Natural killer cell treated with Interleukin-12 subunit alpha and Interleukin-12 subunit beta and Interleukin-15 and Interleukin-18, amount 100 ng/mL, for 72 hours (primary cell): ENCODE measurements around the gene ABI2. TPM values are rescaled to one million over a fixed set of nuclear protein-coding genes. Genes with fewer than 3 reads are reported as not detected.
"Not testable (repeated sequence)": the region's sequence is repeated elsewhere in the genome, so short reads cannot be mapped to it uniquely, and the experiment has no call there.

Experiments
- ATAC-seq, 2 donors: fragments of 150-1000 bp; cut with Tn5 transposase in 1 of 2; sonication (Bioruptor Pico), chemical (Tn5 transposase) in 1 of 2; 2 replicates each; pipeline ENCODE4 v1.10.0; 2021
- DNase-seq: peaks from one replicate; pipeline ENCODE4 v3.0.0; 2022; ENCODE audit warnings: low spot score
- H3K27ac Mint-ChIP-seq, 2 donors: 1 replicate in 1 of 2; 2 replicates in 1 of 2; pipeline ENCODE4 v1.8.0; 2022; ENCODE audit warnings: mixed read lengths in 2 of 2, mild to moderate bottlenecking in 1 of 2, moderate library complexity in 1 of 2
- H3K27me3 Mint-ChIP-seq, 2 donors: 1 replicate in 1 of 2; 2 replicates in 1 of 2; pipeline ENCODE4 v1.8.0; 2022; ENCODE audit warnings: mixed read lengths in 2 of 2
- H3K36me3 Mint-ChIP-seq: one replicate; pipeline ENCODE4 v1.8.0; 2022; ENCODE audit warnings: mixed read lengths
- H3K4me1 Mint-ChIP-seq, 2 donors: 1 replicate in 1 of 2; 2 replicates in 1 of 2; pipeline ENCODE4 v1.8.0; 2022; ENCODE audit warnings: low read depth in 2 of 2, mixed read lengths in 2 of 2, mild to moderate bottlenecking in 1 of 2
- H3K4me3 Mint-ChIP-seq: one replicate; pipeline ENCODE4 v1.8.0; 2022; ENCODE audit warnings: mixed read lengths
- H3K9me3 Mint-ChIP-seq: 2 replicates; pipeline ENCODE4 v1.8.0; 2022; ENCODE audit warnings: mixed read lengths
- total RNA-seq, 2 donors: library from RNA; stranded (reverse); gene quantifications; one replicate each; pipeline ENCODE4 v1.2.3, GENCODE V29; 2022

The ABI2 gene
- 10 to 100 TPM; 29.2 to 38.6 TPM for total RNA-seq

GRCh38 chr2:203327901-203328759 lies at the start of gene ABI2:
Gene ABI2, plus strand, starts transcription at chr2:203328394. Its CDS starts 121 bp downstream, at chr2:203328515.
- ATAC-seq (peak; percentile 83 to 90), DNase-seq (peak; percentile 86)
- Mint-ChIP-seq H3K27ac (peak within 1 kb of the TSS; percentile 83 to 85), H3K4me3 (peak within 1 kb of the TSS; percentile 98), H3K27me3 (no peaks in the 10 kb centered on the region), H3K9me3 (no peaks in the 10 kb centered on the region), H3K36me3 (peaks cover 7% of the 10 kb centered on the region), H3K4me1 (peaks cover 20 to 27% of the 10 kb centered on the region in 2 donors)

GRCh38 chr2:203279288-203279687 lies 48.9 kb upstream of the ABI2 start:
- ATAC-seq = no peak
- Mint-ChIP-seq H3K36me3 (peaks cover 15% of the 10 kb centered on the region), H3K4me1 (no peaks in the 10 kb centered on the region), H3K9me3 (no peaks in the 10 kb centered on the region), H3K4me3 (no peak overlapping the region), H3K27ac (no peak overlapping the region), H3K27me3 (no peaks in the 10 kb centered on the region)
- DNase-seq = no peak

GRCh38 chr2:203280428-203281064 lies 47.6 kb upstream of the ABI2 start:
- H3K4me3 Mint-ChIP-seq = no peak overlapping the region
- H3K27ac Mint-ChIP-seq = no peak overlapping the region
- no peaks in the 10 kb centered on the region for H3K27me3 Mint-ChIP-seq
- ATAC-seq = no peak
- peaks cover 15% of the 10 kb centered on the region for H3K36me3 Mint-ChIP-seq
- no peak for DNase-seq
- H3K4me1 Mint-ChIP-seq = no peaks in the 10 kb centered on the region
- H3K9me3 Mint-ChIP-seq = no peaks in the 10 kb centered on the region

GRCh38 chr2:203282101-203282500 lies 46.1 kb upstream of the ABI2 start:
- ATAC-seq (no peak), DNase-seq (no peak)
- Mint-ChIP-seq H3K27me3 (no peaks in the 10 kb centered on the region), H3K9me3 (no peaks in the 10 kb centered on the region), H3K27ac (no peak overlapping the region), H3K4me3 (no peak overlapping the region), H3K4me1 (no peaks in the 10 kb centered on the region), H3K36me3 (peaks cover 5% of the 10 kb centered on the region)

GRCh38 chr2:203286532-203286931 lies 41.7 kb upstream of the ABI2 start:
- ATAC-seq = no peak
- no peak overlapping the region for H3K4me3 Mint-ChIP-seq
- no peak for DNase-seq
- H3K27ac Mint-ChIP-seq = no peak overlapping the region
- no peaks in the 10 kb centered on the region for H3K4me1 Mint-ChIP-seq
- H3K36me3 Mint-ChIP-seq = peaks cover 5% of the 10 kb centered on the region
- no peaks in the 10 kb centered on the region for H3K9me3 Mint-ChIP-seq
- H3K27me3 Mint-ChIP-seq = no peaks in the 10 kb centered on the region

- Mint-ChIP-seq H3K36me3 (no peaks in the 10 kb centered on the region), H3K27me3 (no peaks in the 10 kb centered on the region), H3K9me3 (no peaks in the 10 kb centered on the region), H3K27ac (no peak overlapping the region), H3K4me3 (no peak overlapping the region), H3K4me1 (no peaks in the 10 kb centered on the region)
- no peak for DNase-seq
- ATAC-seq = no peak
Observed at GRCh38 chr2:203301667-203302066, 26.5 kb upstream of the ABI2 start.

- not testable (repeated sequence) for H3K9me3 Mint-ChIP-seq, H3K27ac Mint-ChIP-seq, H3K4me3 Mint-ChIP-seq, ATAC-seq, H3K27me3 Mint-ChIP-seq, H3K36me3 Mint-ChIP-seq, DNase-seq, H3K4me1 Mint-ChIP-seq
Observed at GRCh38 chr2:203302586-203302985, 25.6 kb upstream of the ABI2 start.

- Mint-ChIP-seq H3K4me3 (no peak overlapping the region), H3K4me1 (peaks cover 0 to 2% of the 10 kb centered on the region in 2 donors), H3K27ac (peak overlapping the region in 1 of 2 donors; percentile 31), H3K9me3 (no peaks in the 10 kb centered on the region), H3K36me3 (peaks cover 5% of the 10 kb centered on the region), H3K27me3 (no peaks in the 10 kb centered on the region)
- no peak for DNase-seq
- ATAC-seq = no peak
Observed at GRCh38 chr2:203310688-203311436, 17.3 kb upstream of the ABI2 start.

- Mint-ChIP-seq H3K4me3 (peak overlapping the region; percentile 30), H3K27me3 (no peaks in the 10 kb centered on the region), H3K36me3 (peaks cover 7% of the 10 kb centered on the region), H3K9me3 (no peaks in the 10 kb centered on the region), H3K4me1 (peaks cover 20 to 27% of the 10 kb centered on the region in 2 donors), H3K27ac (peak overlapping the region in 1 of 2 donors; percentile 85)
- ATAC-seq = no peak
- DNase-seq = no peak
Observed at GRCh38 chr2:203326356-203326755, 1.8 kb upstream of the ABI2 start.

GRCh38 chr2:203327582-203327900 lies 653 bp upstream of the ABI2 start:
- peak overlapping the region; percentile 98 for H3K4me3 Mint-ChIP-seq
- H3K27me3 Mint-ChIP-seq = no peaks in the 10 kb centered on the region
- peaks cover 7% of the 10 kb centered on the region for H3K36me3 Mint-ChIP-seq
- no peaks in the 10 kb centered on the region for H3K9me3 Mint-ChIP-seq
- peaks cover 20 to 27% of the 10 kb centered on the region in 2 donors for H3K4me1 Mint-ChIP-seq
- DNase-seq = no peak
- H3K27ac Mint-ChIP-seq = peak overlapping the region; percentile 75 to 85
- no peak for ATAC-seq

GRCh38 chr2:203328760-203329540 lies 756 bp downstream of the ABI2 start:
- no peaks in the 10 kb centered on the region for H3K27me3 Mint-ChIP-seq
- peaks cover 7% of the 10 kb centered on the region for H3K36me3 Mint-ChIP-seq
- DNase-seq (peak; percentile 81), ATAC-seq (peak; percentile 81 to 83)
- H3K4me3 Mint-ChIP-seq = peak overlapping the region; percentile 93
- peak overlapping the region; percentile 83 to 85 for H3K27ac Mint-ChIP-seq
- H3K4me1 Mint-ChIP-seq = peaks cover 20 to 27% of the 10 kb centered on the region in 2 donors
- no peaks in the 10 kb centered on the region for H3K9me3 Mint-ChIP-seq

GRCh38 chr2:203330434-203330833 lies 2.2 kb downstream of the ABI2 start:
- H3K4me3 Mint-ChIP-seq = peak overlapping the region; percentile 93
- H3K4me1 Mint-ChIP-seq = peaks cover 20 to 27% of the 10 kb centered on the region in 2 donors
- no peak for ATAC-seq
- no peak for DNase-seq
- no peak overlapping the region for H3K27ac Mint-ChIP-seq
- no peaks in the 10 kb centered on the region for H3K9me3 Mint-ChIP-seq
- H3K27me3 Mint-ChIP-seq = no peaks in the 10 kb centered on the region
- H3K36me3 Mint-ChIP-seq = peaks cover 7% of the 10 kb centered on the region

GRCh38 chr2:203338322-203338721 lies 10.1 kb downstream of the ABI2 start:
- Mint-ChIP-seq H3K27me3 (no peaks in the 10 kb centered on the region), H3K9me3 (no peaks in the 10 kb centered on the region), H3K27ac (no peak overlapping the region), H3K4me1 (peaks cover 4 to 5% of the 10 kb centered on the region in 2 donors), H3K36me3 (no peaks in the 10 kb centered on the region), H3K4me3 (no peak overlapping the region)
- DNase-seq = no peak
- ATAC-seq = no peak
